Upper lobe of right lung (tissue), 1 donor: ENCODE measurements around the gene CD27. TPM values are rescaled to one million over a fixed set of nuclear protein-coding genes. Genes with fewer than 3 reads are reported as not detected.
A peak's percentile ranks its signal among the peaks of the same experiment; 100 is the strongest.

Source experiments
- ATAC-seq: fragments of 200-7000 bp; cut with Tn5 transposase; one replicate; pipeline ENCODE4 v1.9.1; 2020; ENCODE audit warnings: mild to moderate bottlenecking, moderate library complexity
- DNase-seq: peaks from one replicate; pipeline ENCODE4 v3.0.0-alpha.2; 2020
- H3K27ac ChIP-seq: fragments of 200-600 bp; one replicate; pipeline ENCODE4 v1.8.0; 2022
- H3K27me3 ChIP-seq: fragments of 200-600 bp; one replicate; pipeline ENCODE4 v1.8.0; 2022; ENCODE audit warnings: mild to moderate bottlenecking
- H3K36me3 ChIP-seq: fragments of 200-600 bp; one replicate; pipeline ENCODE4 v1.8.0; 2022
- H3K4me1 ChIP-seq: fragments of 200-600 bp; one replicate; pipeline ENCODE4 v1.8.0; 2022
- H3K4me3 ChIP-seq: fragments of 200-600 bp; one replicate; pipeline ENCODE4 v1.8.0; 2022; ENCODE audit warnings: mild to moderate bottlenecking
- H3K9me3 ChIP-seq: fragments of 200-600 bp; one replicate; pipeline ENCODE4 v1.8.0; 2022
- intact Hi-C: fragments of 100-400 bp; cut with DNase I; formaldehyde crosslinking; loops from one replicate; pipeline ENCODE4 v1.11.0; 2022
- total RNA-seq: library from RNA; stranded (reverse); fragmentation: NEBNext Ultra II Directional; extraction: Animal tissue kit (Norgen Biotek cat#: 25700); gene quantifications from one replicate; pipeline ENCODE4 v1.2.1, GENCODE V29; 2021
- TF ChIP-seq, protein P1 (sequence below): fragments of 200-600 bp; IDR thresholded peaks from one replicate; pipeline ENCODE4 v1.8.0; 2022; ENCODE audit warnings: antibody characterized with exemption
- donor health status: DM: no; HTN: yes; CAD: no; lungs with severe emphysema.

Gene CD27
- total RNA-seq, 1 donor from 2014 or later: 1.5 TPM

DNA sequence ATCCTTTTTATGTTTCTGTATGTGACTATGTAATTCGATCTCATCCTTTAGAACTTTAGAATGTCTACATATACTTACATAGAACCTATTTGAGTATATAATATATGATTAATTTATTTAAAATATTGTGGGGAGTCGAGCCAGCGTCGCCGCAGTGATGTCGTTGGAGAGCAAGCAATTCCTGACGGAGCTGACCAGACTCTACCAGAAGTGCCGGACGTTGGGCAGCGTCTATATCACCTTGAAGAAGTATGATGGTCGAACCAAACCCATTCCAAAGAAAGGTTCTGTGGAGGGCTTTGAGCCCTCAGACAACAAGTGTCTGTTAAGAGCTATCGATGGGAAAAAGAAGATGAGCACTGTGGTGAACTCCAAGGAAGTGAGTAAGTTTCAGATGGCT lies 6.4 kb upstream of the CD27 start:
- intact Hi-C loops: no loop called here
- no peak for ATAC-seq
- no peaks in the 10 kb centered on the region for H3K9me3 ChIP-seq
- TF ChIP-seq, protein P1, sequence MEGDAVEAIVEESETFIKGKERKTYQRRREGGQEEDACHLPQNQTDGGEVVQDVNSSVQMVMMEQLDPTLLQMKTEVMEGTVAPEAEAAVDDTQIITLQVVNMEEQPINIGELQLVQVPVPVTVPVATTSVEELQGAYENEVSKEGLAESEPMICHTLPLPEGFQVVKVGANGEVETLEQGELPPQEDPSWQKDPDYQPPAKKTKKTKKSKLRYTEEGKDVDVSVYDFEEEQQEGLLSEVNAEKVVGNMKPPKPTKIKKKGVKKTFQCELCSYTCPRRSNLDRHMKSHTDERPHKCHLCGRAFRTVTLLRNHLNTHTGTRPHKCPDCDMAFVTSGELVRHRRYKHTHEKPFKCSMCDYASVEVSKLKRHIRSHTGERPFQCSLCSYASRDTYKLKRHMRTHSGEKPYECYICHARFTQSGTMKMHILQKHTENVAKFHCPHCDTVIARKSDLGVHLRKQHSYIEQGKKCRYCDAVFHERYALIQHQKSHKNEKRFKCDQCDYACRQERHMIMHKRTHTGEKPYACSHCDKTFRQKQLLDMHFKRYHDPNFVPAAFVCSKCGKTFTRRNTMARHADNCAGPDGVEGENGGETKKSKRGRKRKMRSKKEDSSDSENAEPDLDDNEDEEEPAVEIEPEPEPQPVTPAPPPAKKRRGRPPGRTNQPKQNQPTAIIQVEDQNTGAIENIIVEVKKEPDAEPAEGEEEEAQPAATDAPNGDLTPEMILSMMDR: no peak
- no peaks in the 10 kb centered on the region for H3K27me3 ChIP-seq
- H3K36me3 ChIP-seq: no peaks in the 10 kb centered on the region
- H3K4me3 ChIP-seq: no peak overlapping the region
- H3K27ac ChIP-seq: no peak overlapping the region
- H3K4me1 ChIP-seq: no peaks in the 10 kb centered on the region
- DNase-seq: peak; percentile 26

DNA sequence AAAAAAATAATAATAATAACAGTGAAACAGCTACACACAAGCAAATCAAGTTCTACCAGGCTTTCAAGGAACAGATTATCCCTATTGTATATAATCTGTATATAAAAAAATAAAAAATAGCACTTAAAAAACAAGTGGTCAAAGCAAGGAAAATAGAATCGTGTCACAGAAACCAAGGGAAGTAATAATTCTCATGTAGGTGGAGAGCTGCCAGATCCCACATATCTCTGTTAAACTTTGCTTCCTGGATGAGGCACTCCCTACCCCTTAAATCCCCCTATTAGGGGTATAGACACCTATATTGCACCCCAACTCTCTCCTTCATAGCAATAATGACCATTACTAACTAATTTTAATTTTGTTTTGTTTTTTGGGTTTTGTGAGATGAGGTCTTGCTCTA lies 4.4 kb upstream of the CD27 start:
- Histone ChIP-seq H3K9me3 (no peaks in the 10 kb centered on the region), H3K4me3 (no peak overlapping the region), H3K36me3 (no peaks in the 10 kb centered on the region), H3K4me1 (no peaks in the 10 kb centered on the region), H3K27ac (no peak overlapping the region), H3K27me3 (no peaks in the 10 kb centered on the region)
- intact Hi-C loops: no loop called here
- TF ChIP-seq, protein P1: no peak
- DNase-seq (no peak), ATAC-seq (no peak)

DNA sequence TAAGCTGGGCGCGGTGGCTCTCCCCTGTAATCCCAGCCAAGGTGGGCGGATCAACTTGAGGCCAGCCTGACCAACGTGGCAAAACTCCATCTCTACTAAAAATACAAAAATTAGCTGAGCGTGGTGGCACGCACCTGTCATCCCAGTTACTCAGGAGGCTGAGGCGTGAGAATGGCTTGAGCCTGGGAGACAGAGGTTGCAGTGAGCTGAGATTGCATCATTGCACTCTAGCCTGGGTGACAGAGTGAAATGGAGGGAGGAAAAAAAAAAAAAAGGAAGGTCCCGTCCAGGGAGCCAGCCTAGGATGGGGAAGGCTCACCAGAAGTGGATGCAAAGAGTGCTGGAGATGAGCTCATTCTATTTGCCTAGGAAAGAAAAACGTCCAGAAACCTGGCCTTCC lies 1.9 kb upstream of the CD27 start:
- no peak overlapping the region for H3K27ac ChIP-seq
- H3K27me3 ChIP-seq: no peaks in the 10 kb centered on the region
- H3K36me3 ChIP-seq: no peaks in the 10 kb centered on the region
- no peak for DNase-seq
- H3K4me1 ChIP-seq: no peaks in the 10 kb centered on the region
- TF ChIP-seq, protein P1: no peak
- intact Hi-C loops: no loop called here
- no peaks in the 10 kb centered on the region for H3K9me3 ChIP-seq
- no peak for ATAC-seq
- no peak overlapping the region for H3K4me3 ChIP-seq

DNA sequence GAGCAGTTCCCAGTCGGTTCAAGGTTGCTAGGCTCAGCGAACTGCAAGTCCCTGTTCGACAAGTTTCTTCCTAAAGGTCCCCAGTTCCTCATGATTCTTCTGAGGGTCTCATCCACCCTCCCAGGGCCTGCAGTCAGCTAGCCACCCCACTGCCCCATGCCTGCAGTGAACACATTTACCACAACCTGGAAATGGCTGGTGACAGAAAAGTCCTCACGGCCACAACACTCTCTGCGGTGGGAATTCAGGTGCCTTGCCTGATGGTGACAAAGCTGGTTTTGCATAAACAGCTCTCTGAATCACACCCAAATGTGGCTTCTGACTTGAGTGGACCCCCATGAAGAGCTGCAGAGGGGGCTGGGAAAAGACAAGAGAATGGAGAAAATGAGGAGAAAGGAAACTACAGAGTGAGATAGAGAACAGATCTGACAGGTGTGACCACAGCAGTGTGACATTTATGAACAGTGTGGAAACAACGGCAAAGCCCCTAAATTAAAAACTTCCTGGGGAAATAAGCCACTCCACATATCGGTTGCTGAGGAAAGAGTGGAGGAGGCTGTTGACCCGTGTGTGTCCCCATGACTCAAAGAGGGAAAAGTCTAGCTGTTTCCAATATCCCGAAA lies 1.3 kb upstream of the CD27 start:
- intact Hi-C loops: no loop called here
- Histone ChIP-seq H3K9me3 (no peaks in the 10 kb centered on the region), H3K4me1 (no peaks in the 10 kb centered on the region), H3K36me3 (no peaks in the 10 kb centered on the region), H3K27ac (no peak overlapping the region), H3K27me3 (no peaks in the 10 kb centered on the region), H3K4me3 (no peak overlapping the region)
- TF ChIP-seq, protein P1: no peak
- ATAC-seq (no peak), DNase-seq (peak; percentile 26)

DNA sequence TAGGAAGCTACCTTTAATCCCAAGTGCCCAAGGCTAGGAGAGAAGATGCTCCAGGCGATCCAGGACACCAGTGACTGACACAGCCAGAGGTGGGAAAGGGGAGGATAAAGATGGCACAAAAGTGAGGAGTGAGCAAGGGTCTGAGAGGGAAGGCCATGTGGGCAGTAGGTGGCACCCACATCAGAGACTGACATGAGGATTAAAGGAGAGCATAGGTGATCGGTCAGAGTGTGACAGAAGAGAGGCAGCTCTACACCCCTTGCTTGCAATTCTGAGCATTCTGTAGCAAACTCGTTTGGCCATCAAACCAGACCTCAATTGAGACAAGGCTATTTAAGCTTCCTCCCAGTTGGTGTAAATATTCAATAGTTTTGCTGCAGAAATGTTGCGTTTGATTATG lies 724 bp upstream of the CD27 start:
- peak; percentile 4 for DNase-seq
- Histone ChIP-seq H3K9me3 (no peaks in the 10 kb centered on the region), H3K36me3 (no peaks in the 10 kb centered on the region), H3K4me3 (no peak overlapping the region), H3K27ac (no peak overlapping the region), H3K4me1 (no peaks in the 10 kb centered on the region), H3K27me3 (no peaks in the 10 kb centered on the region)
- intact Hi-C loops: no loop called here
- TF ChIP-seq, protein P1: no peak
- ATAC-seq: no peak
